ENCODE results near the gene ZNF2.
A peak's percentile ranks its signal among the peaks of the same experiment; 100 is the strongest.

Gene ZNF2

DNA sequence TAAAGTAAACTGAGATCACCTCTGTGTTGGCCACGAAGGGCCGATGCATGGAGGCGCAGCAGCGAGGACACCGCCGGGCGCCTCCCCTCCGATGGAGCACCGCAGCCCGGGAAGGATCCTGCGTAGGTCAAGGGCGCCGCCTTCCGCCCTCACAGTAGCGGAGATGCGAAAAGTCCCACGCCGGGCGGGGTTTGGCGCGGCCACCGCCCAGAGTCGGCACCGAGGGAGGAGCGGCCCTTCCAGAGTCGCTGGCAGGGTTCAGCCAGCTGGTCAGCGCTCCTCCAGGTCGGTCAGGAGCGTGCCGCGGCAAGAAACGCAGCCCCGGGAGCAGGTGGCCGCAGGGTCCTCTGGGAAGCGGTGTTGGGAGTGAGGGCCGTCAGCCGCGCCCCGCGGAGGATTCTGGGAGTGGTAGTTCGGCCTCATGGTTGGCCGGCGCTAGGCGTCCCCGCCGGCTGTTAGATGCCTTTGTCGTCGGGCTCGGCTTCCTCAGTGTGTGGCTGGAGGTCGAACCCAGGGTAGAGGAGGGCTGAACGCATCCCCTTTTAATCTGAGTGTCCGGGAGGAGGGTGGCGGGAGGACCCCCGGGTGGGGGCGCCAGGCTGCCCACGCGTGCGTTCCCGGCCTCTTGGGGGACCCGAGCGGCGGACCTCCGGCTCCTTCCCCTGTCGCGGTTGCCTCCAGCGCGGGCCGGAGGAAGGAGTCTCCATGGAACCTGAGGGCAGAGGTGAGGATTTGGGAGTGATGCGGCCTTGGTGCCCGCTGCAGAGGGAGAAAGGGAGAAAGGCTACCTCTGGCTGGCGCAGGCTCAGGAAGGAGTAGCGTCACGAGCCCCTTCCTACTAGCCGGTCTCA lies 41.7 kb downstream of the ZNF2 start, which contains the start of gene ZNF892:
ZNF892 (plus strand) TSS at position 411 of the 851 bp plus-strand sequence; CDS start at position 706, 295 bp downstream.
- peak; percentile 89 for DNase-seq

DNA sequence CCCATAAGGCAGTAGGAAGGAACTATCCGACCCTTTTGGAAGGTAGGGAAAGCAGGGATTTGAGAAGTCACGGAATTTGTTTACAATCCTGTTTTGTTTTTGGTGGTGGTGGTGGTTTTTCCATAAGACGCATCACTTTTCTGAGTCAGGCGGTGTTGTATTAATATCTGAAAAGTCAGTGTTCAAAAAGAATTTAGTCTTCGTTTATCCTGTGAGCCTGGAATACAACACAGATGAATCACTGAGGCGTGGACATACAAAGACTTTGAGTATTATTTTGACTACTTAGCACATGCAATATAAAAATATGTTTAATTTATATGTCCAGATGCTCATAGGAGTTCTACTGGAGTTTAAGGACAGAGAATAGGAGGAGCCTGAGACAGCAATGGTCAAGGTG lies 42.5 kb downstream of the ZNF2 start:
- DNase-seq, result no peak

DNA sequence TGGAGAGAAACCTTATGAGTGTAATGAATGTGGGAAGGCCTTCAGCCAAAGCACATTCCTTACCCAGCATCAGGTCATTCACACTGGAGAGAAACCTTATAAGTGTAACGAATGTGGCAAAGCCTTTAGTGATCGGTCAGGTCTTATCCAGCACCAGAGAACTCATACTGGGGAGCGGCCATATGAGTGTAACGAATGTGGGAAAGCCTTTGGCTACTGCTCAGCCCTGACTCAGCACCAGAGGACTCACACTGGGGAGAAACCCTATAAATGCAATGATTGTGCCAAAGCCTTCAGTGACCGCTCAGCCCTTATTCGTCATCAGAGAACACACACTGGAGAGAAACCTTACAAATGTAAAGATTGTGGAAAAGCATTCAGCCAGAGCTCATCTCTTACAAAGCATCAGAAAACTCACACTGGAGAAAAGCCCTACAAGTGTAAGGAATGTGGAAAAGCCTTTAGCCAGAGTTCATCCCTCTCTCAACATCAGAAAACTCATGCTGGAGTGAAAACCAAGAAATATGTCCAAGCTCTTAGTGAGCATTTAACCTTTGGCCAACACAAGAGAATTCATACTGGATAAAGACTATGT lies 49.5 kb downstream of the ZNF2 start:
- DNase-seq, result no peak

GRCh38 chr2:95220449-95220848 lies 54.8 kb downstream of the ZNF2 start:
- DNase-seq, result no peak

DNA sequence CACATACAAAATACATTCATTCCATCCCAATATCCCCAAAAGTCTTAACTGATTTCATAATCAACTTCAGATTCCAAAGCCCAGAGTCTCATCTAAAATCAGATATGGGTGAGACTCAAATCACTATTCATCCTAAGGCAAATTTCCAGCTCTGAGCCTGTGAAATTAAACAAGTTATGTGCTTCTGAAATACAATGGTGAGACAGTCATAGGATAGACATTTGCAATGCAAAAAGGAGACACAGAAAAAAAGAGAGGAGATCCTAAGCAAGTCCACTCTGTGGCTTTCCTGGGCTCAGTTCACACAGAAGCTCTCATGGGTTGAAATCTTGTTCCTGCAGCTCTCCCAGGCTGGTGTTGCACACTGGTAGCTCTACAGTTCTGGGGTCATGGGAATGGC lies 60.0 kb downstream of the ZNF2 start:
- no peak for DNase-seq

DNA sequence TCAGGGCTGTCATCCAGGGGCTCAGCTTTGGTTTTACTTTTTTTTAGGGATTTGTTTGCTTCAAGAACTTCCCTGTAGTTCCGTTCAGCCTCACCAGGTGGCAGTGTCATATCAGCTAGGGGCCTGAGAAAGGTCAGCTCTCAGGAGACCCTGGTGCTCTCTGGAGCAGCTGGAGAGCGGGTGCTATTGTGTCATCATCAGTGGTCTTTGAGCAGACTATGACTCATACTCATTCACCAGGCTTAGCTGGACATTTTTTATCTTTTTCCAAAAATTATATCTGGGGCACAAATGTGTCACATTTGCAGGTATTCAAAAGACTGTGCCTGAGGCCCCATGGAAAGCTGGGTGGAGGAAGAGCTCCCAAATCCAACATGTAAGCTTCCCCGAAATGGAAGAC lies 66.1 kb downstream of the ZNF2 start:
- peak; percentile 64 for DNase-seq

- DNase-seq, result no peak
Measured at GRCh38 chr2:95232232-95232631, 66.6 kb downstream of the ZNF2 start.
